ENCODE measurements around the gene TNKS1BP1. TPM values are rescaled to one million over a fixed set of nuclear protein-coding genes. Genes with fewer than 3 reads are reported as not detected.

Gene TNKS1BP1
- total and polyA plus RNA-seq, 2 of the 8 experiments (the other 6 are each of a cell fraction or from before 2014, with no cell fraction given), result 50.0 to 122 TPM

DNA sequence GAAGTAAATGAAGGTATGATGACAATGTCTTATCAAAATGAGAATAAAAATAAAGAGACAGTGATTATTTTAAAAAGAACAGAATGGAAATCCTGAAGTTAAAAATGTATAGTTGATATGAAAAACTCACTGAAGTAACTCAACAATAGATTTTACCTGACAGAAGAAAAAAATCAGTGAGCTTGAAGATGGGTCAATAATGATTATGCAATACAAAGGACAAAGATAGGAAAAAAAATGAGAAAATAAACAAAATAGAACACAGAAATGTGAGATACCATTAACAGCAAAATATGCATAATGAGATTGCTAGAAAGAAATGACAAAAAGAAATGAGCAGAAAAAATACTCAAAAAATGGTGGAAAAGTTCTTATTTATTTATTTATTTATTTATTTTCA is 68.6 kb downstream of the TNKS1BP1 start:
- Histone ChIP-seq H3K9ac (replicated peaks in 1 of 4; ENCODE audit: extremely low read depth in 1 of 4, low read depth in 3 of 4, low read length in 3 of 4) (no peak overlapping the region), H2AFZ (ENCODE audit: low read length) (no peak overlapping the region), H2BK12ac (ENCODE audit: low read depth, low read length) (no peak overlapping the region), H3K18ac (ENCODE audit: extremely low read depth, low read length) (no peak overlapping the region), H3K27ac (ENCODE audit: low read depth, low read length) (no peak overlapping the region), H3K4me1 (replicated peaks in 1 of 4; ENCODE audit: control insufficient read depth in 3 of 4, insufficient read depth in 4 of 4, low read length in 3 of 4) (no peaks in the 10 kb centered on the region), H3K4ac (replicated peaks; ENCODE audit: insufficient read length, low read depth, low read length) (no peak overlapping the region), H3K79me2 (ENCODE audit: control insufficient read depth in 1 of 2, insufficient read depth in 2 of 2, low read length in 2 of 2) (no peaks in the 10 kb centered on the region), H3K9me3 (ENCODE audit: insufficient read depth in 2 of 2, low read depth in 1 of 2, low read length in 1 of 2) (no peaks in the 10 kb centered on the region), H3K27me3 (replicated peaks in 1 of 4; ENCODE audit: control insufficient read depth in 3 of 4, extremely low read depth in 1 of 4, insufficient read depth in 3 of 4, low read length in 3 of 4) (no peaks in the 10 kb centered on the region), H2BK20ac (ENCODE audit: low read length) (no peak overlapping the region), H4K8ac (ENCODE audit: extremely low read depth, insufficient read depth, low read length) (no peak overlapping the region), H3K4me2 (ENCODE audit: insufficient read depth in 1 of 2, low read depth in 2 of 2, low read length in 2 of 2) (no peak overlapping the region), H4K91ac (replicated peaks; ENCODE audit: insufficient read length, low read length) (no peak overlapping the region), H3K23me2 (ENCODE audit: low read depth, low read length) (no peaks in the 10 kb centered on the region), H3K79me1 (ENCODE audit: low read depth, low read length) (no peaks in the 10 kb centered on the region), H2AK5ac (ENCODE audit: low read depth, low read length) (no peak overlapping the region), H4K20me1 (replicated peaks in 1 of 2; ENCODE audit: control insufficient read depth in 1 of 2, insufficient read depth in 2 of 2, low read length in 2 of 2) (no peaks in the 10 kb centered on the region), H3K56ac (replicated peaks; ENCODE audit: insufficient read length, low read depth, low read length) (no peak overlapping the region), H2BK120ac (replicated peaks; ENCODE audit: low read depth, low read length) (no peak overlapping the region), H2BK5ac (ENCODE audit: low read depth, low read length) (no peak overlapping the region), H2BK15ac (ENCODE audit: low read length) (no peak overlapping the region), H3K36me3 (ENCODE audit: control insufficient read depth in 2 of 4, insufficient read depth in 4 of 4, low read length in 3 of 4) (no peaks in the 10 kb centered on the region), H3K14ac (ENCODE audit: insufficient read length) (no peak overlapping the region), H4K5ac (ENCODE audit: insufficient read length, low read depth, low read length) (no peak overlapping the region), H3K23ac (ENCODE audit: insufficient read length) (no peak overlapping the region), H3K4me3 (ENCODE audit: extremely low read depth in 1 of 4, insufficient read depth in 2 of 4, low read depth in 3 of 4, low read length in 4 of 4) (no peak overlapping the region)
- FAIRE-seq (no peak), DNase-seq (ENCODE audit: low read depth in 1 of 2, low spot score in 2 of 2) (no peak)
- CTCF ChIA-PET (ENCODE audit: partially characterized antibody), result interaction anchor here (0.8 to 33.7 kb wide), 4 partner anchors 8 to 130 kb away, joined by 3 to 942 read pairs (median 4); no protein-coding TSS in a partner anchor
- TF ChIP-seq CEBPB (IDR thresholded peaks at IDR 0.05; ENCODE audit: low read depth, low read length), result peak; percentile 10; the same call in 1 of the 2 replicates
- no peak for TF ChIP-seq MAFK (IDR thresholded peaks at IDR 0.05; ENCODE audit: low read depth, low read length)
- POLR2A ChIA-PET (ENCODE audit: partially characterized antibody), result no interaction called here
